CD4-positive, alpha-beta T cell (primary cell): ENCODE measurements around the gene GEMIN7. TPM values are rescaled to one million over a fixed set of nuclear protein-coding genes. Genes with fewer than 3 reads are reported as not detected.

Source experiments
- ATAC-seq: fragments of 200-7000 bp; cut with Tn5 transposase; one replicate; pipeline ENCODE4 v1.10.0; 2022; ENCODE audit warnings: mild to moderate bottlenecking; ENCODE audit not compliant: poor library complexity
- CTCF ChIA-PET: fragments of 350-600 bp; sonication (Branson Sonifier 250); formaldehyde crosslinking; loops from one replicate; lab custom pipeline; 2021; ENCODE audit warnings: antibody characterized with exemption, inconsistent platforms; lab: Charles Lee
- POLR2A ChIA-PET: fragments of 350-600 bp; sonication (Branson Sonifier 250); formaldehyde crosslinking; loops from one replicate; lab custom pipeline; 2021; ENCODE audit warnings: antibody characterized with exemption, inconsistent platforms; lab: Charles Lee
- DNase-seq, 14 experiments: peaks; one replicate each; pipeline ENCODE4 v3.0.0-alpha.2; 2013 to 2020; ENCODE audit warnings: mixed read lengths in 2 of 14
- H3K27ac ChIP-seq, 2 donors: one replicate each; pipeline versions ENCODE4 v1.5.1 to v1.7.0; 2013; ENCODE audit warnings: low read length in 2 of 2, low read depth in 1 of 2, mild to moderate bottlenecking in 1 of 2
- H3K27me3 ChIP-seq, 2 experiments: 1 replicate in 1 of 2; 2 replicates in 1 of 2; pipeline versions ENCODE4 v1.6.1 to v1.7.0; 2013; ENCODE audit warnings: low read length in 2 of 2, control low read depth in 1 of 2, mild to moderate bottlenecking in 1 of 2, moderate library complexity in 1 of 2; ENCODE audit not compliant: insufficient read depth in 2 of 2, control insufficient read depth in 1 of 2
- H3K36me3 ChIP-seq: one replicate; pipeline ENCODE4 v1.6.1; 2013; ENCODE audit warnings: low read length, control low read depth; ENCODE audit not compliant: insufficient read depth
- H3K4me1 ChIP-seq: one replicate; pipeline ENCODE4 v1.6.1; 2013; ENCODE audit warnings: low read length, control low read depth; ENCODE audit not compliant: insufficient read depth
- H3K4me3 ChIP-seq: one replicate; pipeline ENCODE4 v1.5.1; 2013; ENCODE audit warnings: mild to moderate bottlenecking, low read length, moderate library complexity
- H3K9me3 ChIP-seq, 2 experiments: 1 replicate in 1 of 2; 2 replicates in 1 of 2; pipeline versions ENCODE4 v1.6.1 to v1.7.0; 2013; ENCODE audit warnings: low read length in 2 of 2, mild to moderate bottlenecking in 2 of 2, control low read depth in 1 of 2, moderate library complexity in 1 of 2; ENCODE audit not compliant: control insufficient read depth in 1 of 2, insufficient read depth in 1 of 2
- H3K27ac Mint-ChIP-seq: one replicate; pipeline ENCODE4 v1.8.0; 2020; ENCODE audit warnings: mixed read lengths
- H3K27me3 Mint-ChIP-seq: one replicate; pipeline ENCODE4 v1.8.0; 2021; ENCODE audit warnings: mixed read lengths
- H3K36me3 Mint-ChIP-seq: one replicate; pipeline ENCODE4 v1.8.0; 2021; ENCODE audit warnings: low read depth, mixed read lengths
- H3K4me1 Mint-ChIP-seq: one replicate; pipeline ENCODE4 v1.8.0; 2021; ENCODE audit warnings: low read depth, mixed read lengths
- H3K4me3 Mint-ChIP-seq: one replicate; pipeline ENCODE4 v1.8.0; 2020; ENCODE audit warnings: mild to moderate bottlenecking, mixed read lengths
- H3K9me3 Mint-ChIP-seq: one replicate; pipeline ENCODE4 v1.8.0; 2020; ENCODE audit warnings: mixed read lengths
- intact Hi-C, 2 experiments: fragments of 100-400 bp; cut with DNase I in 1 of 2; cut with micrococcal nuclease in 1 of 2; formaldehyde crosslinking; loops; one replicate each; pipeline versions ENCODE4 v1.15.1 to v1.9.0; 2023 to 2025; cut with DNase I, micrococcal nuclease
- total RNA-seq, 174 experiments: library from RNA in 2 of 174; stranded (reverse) in 2 of 174; gene quantifications; one replicate each; pipeline ENCODE4 v1.2.3 and lab custom pipeline; 2021 to 2026
- TF ChIP-seq, protein P1 (sequence below): fragments of 200-600 bp; IDR thresholded peaks from one replicate; pipeline ENCODE4 v1.8.0; 2022; ENCODE audit warnings: antibody characterized with exemption, mild to moderate bottlenecking

The GEMIN7 gene
- total RNA-seq, 2 experiments from 2014 or later, result 4.0 to 4.8 TPM

DNA sequence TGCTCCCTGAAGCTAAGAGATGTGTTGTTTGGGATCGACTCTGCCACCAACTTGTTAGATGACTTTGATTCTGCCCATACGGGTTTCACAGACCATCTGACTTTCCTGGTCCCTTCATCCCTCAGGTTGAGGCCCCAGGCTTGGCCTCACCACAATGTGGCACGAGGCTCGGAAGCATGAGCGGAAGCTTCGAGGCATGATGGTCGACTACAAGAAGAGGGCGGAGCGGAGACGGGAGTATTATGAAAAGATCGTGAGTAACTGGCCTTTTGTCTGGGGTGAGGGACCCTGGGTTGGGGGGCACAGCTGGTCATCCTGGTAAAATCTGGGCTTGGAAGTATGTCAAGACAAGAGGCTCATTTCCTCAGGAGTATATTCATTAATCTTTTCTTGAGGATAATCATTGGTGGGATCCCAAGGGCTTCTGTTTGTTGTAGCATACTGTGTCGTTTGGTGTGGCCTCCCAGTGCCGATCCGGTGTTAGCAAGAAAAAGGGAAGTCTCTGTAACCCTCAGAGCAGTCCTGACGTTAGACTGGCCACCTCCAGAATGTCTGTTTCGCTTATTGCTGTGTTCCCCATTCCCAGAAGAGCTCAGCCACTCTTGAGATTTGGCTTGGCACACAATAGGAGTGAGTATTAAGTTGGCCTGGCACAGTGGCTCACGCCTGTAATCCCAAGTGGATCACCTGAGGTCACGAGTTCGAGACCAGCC lies 38.8 kb upstream of the GEMIN7 start:
- peaks cover 46% of the 10 kb centered on the region for H3K4me1 ChIP-seq
- Mint-ChIP-seq H3K4me1 (peaks cover 40% of the 10 kb centered on the region), H3K4me3 (peak overlapping the region; percentile 99), H3K9me3 (no peaks in the 10 kb centered on the region), H3K36me3 (peaks cover 72% of the 10 kb centered on the region), H3K27me3 (no peaks in the 10 kb centered on the region), H3K27ac (peak overlapping the region; percentile 96)
- intact Hi-C loops, result no loop called here
- POLR2A ChIA-PET, result interaction anchor here (1.0 to 3.3 kb wide), 9 partner anchors 20 to 150 kb away, joined by 3 to 24 read pairs (median 5); partner anchors contain the start of genes BLOC1S3, GEMIN7, RELB and TOMM40
- H3K4me3 ChIP-seq, result peak overlapping the region; percentile 98
- no peak overlapping the region for H3K27ac ChIP-seq
- peaks cover 65% of the 10 kb centered on the region for H3K36me3 ChIP-seq
- ATAC-seq (no peak), DNase-seq (no peak)
- TF ChIP-seq, protein P1, sequence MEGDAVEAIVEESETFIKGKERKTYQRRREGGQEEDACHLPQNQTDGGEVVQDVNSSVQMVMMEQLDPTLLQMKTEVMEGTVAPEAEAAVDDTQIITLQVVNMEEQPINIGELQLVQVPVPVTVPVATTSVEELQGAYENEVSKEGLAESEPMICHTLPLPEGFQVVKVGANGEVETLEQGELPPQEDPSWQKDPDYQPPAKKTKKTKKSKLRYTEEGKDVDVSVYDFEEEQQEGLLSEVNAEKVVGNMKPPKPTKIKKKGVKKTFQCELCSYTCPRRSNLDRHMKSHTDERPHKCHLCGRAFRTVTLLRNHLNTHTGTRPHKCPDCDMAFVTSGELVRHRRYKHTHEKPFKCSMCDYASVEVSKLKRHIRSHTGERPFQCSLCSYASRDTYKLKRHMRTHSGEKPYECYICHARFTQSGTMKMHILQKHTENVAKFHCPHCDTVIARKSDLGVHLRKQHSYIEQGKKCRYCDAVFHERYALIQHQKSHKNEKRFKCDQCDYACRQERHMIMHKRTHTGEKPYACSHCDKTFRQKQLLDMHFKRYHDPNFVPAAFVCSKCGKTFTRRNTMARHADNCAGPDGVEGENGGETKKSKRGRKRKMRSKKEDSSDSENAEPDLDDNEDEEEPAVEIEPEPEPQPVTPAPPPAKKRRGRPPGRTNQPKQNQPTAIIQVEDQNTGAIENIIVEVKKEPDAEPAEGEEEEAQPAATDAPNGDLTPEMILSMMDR, result no peak
- no peaks in the 10 kb centered on the region for H3K27me3 ChIP-seq
- CTCF ChIA-PET, result interaction anchor here (0.6 to 2.5 kb wide), 3 partner anchors 20 to 196 kb away, joined by 3 to 14 read pairs (median 3); no protein-coding TSS in a partner anchor
- no peaks in the 10 kb centered on the region for H3K9me3 ChIP-seq

DNA sequence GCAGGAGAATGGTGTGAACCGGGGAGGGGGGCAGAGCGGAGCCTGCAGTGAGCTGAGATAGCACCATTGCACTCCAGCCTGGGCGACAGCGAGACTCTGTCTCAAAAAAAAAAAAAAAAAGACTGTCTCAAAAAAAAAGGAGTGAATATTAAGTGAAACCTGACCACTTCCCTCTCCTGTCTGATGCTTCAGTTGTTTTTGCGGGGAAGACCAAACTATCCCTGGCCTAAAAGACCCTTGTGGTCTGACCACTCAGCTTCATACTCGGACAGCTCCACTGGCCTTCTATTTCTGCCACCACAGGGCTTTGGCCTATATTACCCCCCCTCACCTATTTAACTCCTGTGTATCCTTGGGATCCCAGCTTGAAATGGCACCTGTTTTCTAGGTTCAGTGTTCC lies 37.9 kb upstream of the GEMIN7 start:
- H3K9me3 Mint-ChIP-seq, result no peaks in the 10 kb centered on the region
- no peak for DNase-seq
- ChIA-PET CTCF (interaction anchor here (0.6 to 2.5 kb wide), 2 partner anchors 19 to 195 kb away, joined by 3 to 14 read pairs; no protein-coding TSS in a partner anchor), POLR2A (interaction anchor here (1.1 to 3.3 kb wide), 2 partner anchors 38 to 40 kb away, joined by 3 to 24 read pairs; partner anchors contain the start of genes GEMIN7 and RELB)
- H3K27me3 Mint-ChIP-seq, result no peaks in the 10 kb centered on the region
- ATAC-seq, result no peak
- H3K4me1 Mint-ChIP-seq, result peaks cover 49% of the 10 kb centered on the region
- Histone ChIP-seq H3K36me3 (peaks cover 67% of the 10 kb centered on the region), H3K4me1 (peaks cover 52% of the 10 kb centered on the region), H3K27me3 (no peaks in the 10 kb centered on the region), H3K27ac (no peak overlapping the region), H3K4me3 (no peak overlapping the region), H3K9me3 (no peaks in the 10 kb centered on the region)
- peak overlapping the region; percentile 55 for H3K4me3 Mint-ChIP-seq
- intact Hi-C loops, result no loop called here
- peak overlapping the region; percentile 52 for H3K27ac Mint-ChIP-seq
- H3K36me3 Mint-ChIP-seq, result peaks cover 72% of the 10 kb centered on the region
- TF ChIP-seq, protein P1, result no peak

DNA sequence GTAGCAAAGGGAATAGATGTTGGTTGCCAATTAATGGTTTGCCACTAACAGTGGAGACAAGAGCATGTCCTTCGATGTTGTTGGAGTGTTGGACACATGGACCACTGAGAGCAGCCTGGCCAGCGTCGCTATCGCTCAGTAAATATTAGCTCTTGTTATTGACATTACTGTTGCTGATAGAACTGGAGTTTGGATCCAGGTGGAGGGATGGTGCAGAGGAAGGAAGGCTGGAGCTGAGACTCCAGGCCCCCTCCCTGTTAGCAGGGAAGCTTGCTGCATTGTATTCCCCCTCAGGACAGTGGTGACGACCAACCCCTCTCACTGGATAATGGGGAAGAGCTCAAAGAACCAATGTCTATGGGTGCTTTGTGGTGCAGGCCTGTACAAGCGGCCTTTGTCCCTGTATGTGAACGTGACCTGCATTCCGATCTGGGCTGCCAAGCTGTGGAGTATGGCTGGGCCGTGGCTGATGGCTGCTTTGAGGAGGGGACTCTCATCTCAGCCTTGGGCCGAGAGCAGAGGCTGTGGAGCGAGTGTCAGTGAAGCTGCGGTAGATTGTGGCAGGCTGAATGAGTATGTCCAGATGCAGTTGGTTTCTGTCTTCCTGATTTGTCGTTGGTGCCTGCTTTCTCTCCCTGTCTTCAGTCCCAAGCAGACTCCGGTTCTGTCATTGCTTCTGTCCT lies 33.2 kb upstream of the GEMIN7 start:
- peaks cover 58% of the 10 kb centered on the region for H3K36me3 ChIP-seq
- Mint-ChIP-seq H3K4me3 (no peak overlapping the region), H3K27ac (no peak overlapping the region)

More for the DNA sequence above, 33.2 kb upstream of the GEMIN7 start:
- TF ChIP-seq, protein P1, result no peak
- Histone ChIP-seq H3K27ac (no peak overlapping the region), H3K4me1 (peaks cover 36% of the 10 kb centered on the region), H3K27me3 (no peaks in the 10 kb centered on the region), H3K4me3 (no peak overlapping the region), H3K9me3 (no peaks in the 10 kb centered on the region)
- intact Hi-C loops, result no loop called here
- Mint-ChIP-seq H3K4me1 (peaks cover 50% of the 10 kb centered on the region), H3K9me3 (no peaks in the 10 kb centered on the region), H3K27me3 (no peaks in the 10 kb centered on the region), H3K36me3 (peaks cover 79% of the 10 kb centered on the region)
- ChIA-PET POLR2A (no interaction called here), CTCF (interaction anchor here (2.3 kb wide), 1 partner anchor 14 kb away, joined by 8 read pairs; no protein-coding TSS in a partner anchor)
- no peak for DNase-seq
- no peak for ATAC-seq
